H9 (cell line): ENCODE data around the gene EGLN3. TPM values are rescaled to one million over a fixed set of nuclear protein-coding genes. Genes with fewer than 3 reads are reported as not detected.

Experiments used
- DNase-seq: peaks from one replicate; pipeline ENCODE4 v3.0.0-alpha.2; 2017
- H2AFZ ChIP-seq: one replicate; pipeline ENCODE4 v1.6.1; 2013; ENCODE audit warnings: mild to moderate bottlenecking, low read length, control low read depth, moderate library complexity
- H2AK5ac ChIP-seq: 2 replicates; pipeline ENCODE4 v1.6.1; 2013; ENCODE audit warnings: low read length, control low read depth, mixed read lengths; ENCODE audit not compliant: insufficient read length
- H2BK120ac ChIP-seq: one replicate; pipeline ENCODE4 v1.6.1; 2013; ENCODE audit warnings: low read depth, mild to moderate bottlenecking, low read length, control low read depth, inconsistent platforms; ENCODE audit not compliant: poor library complexity, severe bottlenecking
- H2BK12ac ChIP-seq: 2 replicates; pipeline ENCODE4 v1.6.1; 2013; ENCODE audit warnings: low read length, control low read depth, mixed read lengths, low read depth; ENCODE audit not compliant: insufficient read length
- H2BK15ac ChIP-seq: 2 replicates; pipeline ENCODE4 v1.6.1; 2013; ENCODE audit warnings: low read depth, low read length, control low read depth
- H2BK20ac ChIP-seq: one replicate; pipeline ENCODE4 v1.6.1; 2013; ENCODE audit warnings: low read depth, mild to moderate bottlenecking, low read length, control low read depth, inconsistent platforms; ENCODE audit not compliant: poor library complexity, severe bottlenecking
- H2BK5ac ChIP-seq: 2 replicates; pipeline ENCODE4 v1.6.1; 2013; ENCODE audit warnings: low read length, control low read depth, mixed read lengths; ENCODE audit not compliant: insufficient read length
- H3K14ac ChIP-seq: 2 replicates; pipeline ENCODE4 v1.6.1; 2013; ENCODE audit warnings: low read length, control low read depth; ENCODE audit not compliant: insufficient read depth
- H3K18ac ChIP-seq: 2 replicates; pipeline ENCODE4 v1.6.1; 2013; ENCODE audit warnings: low read depth, mild to moderate bottlenecking, mixed read lengths, low read length, control low read depth; ENCODE audit not compliant: insufficient read length
- H3K23ac ChIP-seq: 2 replicates; pipeline ENCODE4 v1.6.1; 2013; ENCODE audit warnings: low read length, control low read depth, mixed read lengths, low read depth; ENCODE audit not compliant: insufficient read length
- H3K23me2 ChIP-seq: 2 replicates; pipeline ENCODE4 v1.6.1; 2013; ENCODE audit warnings: low read depth, mild to moderate bottlenecking, mixed read lengths, low read length, control low read depth; ENCODE audit not compliant: insufficient read length, poor library complexity, severe bottlenecking
- H3K27ac ChIP-seq: 2 replicates; pipeline ENCODE4 v1.5.1; 2013; ENCODE audit warnings: low read length, control low read depth, mixed read lengths, low read depth; ENCODE audit not compliant: insufficient read length
- H3K27me3 ChIP-seq: 2 replicates; pipeline ENCODE4 v1.6.1; 2013; ENCODE audit warnings: low read length, control low read depth, inconsistent platforms; ENCODE audit not compliant: insufficient read depth
- H3K4ac ChIP-seq: 2 replicates; pipeline ENCODE4 v1.6.1; 2013; ENCODE audit warnings: low read depth, mild to moderate bottlenecking, control low read depth, inconsistent platforms, low read length, moderate library complexity
- H3K4me1 ChIP-seq: 2 replicates; pipeline ENCODE4 v1.6.1; 2013; ENCODE audit warnings: low read length, control low read depth, inconsistent platforms; ENCODE audit not compliant: insufficient read depth
- H3K4me2 ChIP-seq: 2 replicates; pipeline ENCODE4 v1.6.1; 2013; ENCODE audit warnings: low read length, control low read depth, mixed read lengths; ENCODE audit not compliant: insufficient read length, insufficient read depth
- H3K56ac ChIP-seq: 2 replicates; pipeline ENCODE4 v1.6.1; 2013; ENCODE audit warnings: low read depth, mild to moderate bottlenecking, mixed read lengths, low read length, control low read depth; ENCODE audit not compliant: insufficient read length
- H3K79me1 ChIP-seq: 2 replicates; pipeline ENCODE4 v1.6.1; 2013; ENCODE audit warnings: low read depth, mild to moderate bottlenecking, moderate library complexity, low read length, control low read depth, inconsistent platforms; ENCODE audit not compliant: insufficient read depth, poor library complexity, severe bottlenecking
- H3K79me2 ChIP-seq: 2 replicates; pipeline ENCODE4 v1.6.1; 2013; ENCODE audit warnings: low read length, control low read depth, inconsistent platforms; ENCODE audit not compliant: insufficient read depth
- H3K9ac ChIP-seq: 2 replicates; pipeline ENCODE4 v1.6.1; 2013; ENCODE audit warnings: low read length, control low read depth, mixed read lengths; ENCODE audit not compliant: insufficient read length; ENCODE audit errors: extremely low read depth
- H3K9me3 ChIP-seq: one replicate; pipeline ENCODE4 v1.6.1; 2013; ENCODE audit warnings: low read depth, low read length, inconsistent platforms; ENCODE audit not compliant: control insufficient read depth
- H3T11ph ChIP-seq: one replicate; pipeline ENCODE4 v1.6.1; 2013; ENCODE audit warnings: mild to moderate bottlenecking, low read length, control low read depth, inconsistent platforms
- H4K20me1 ChIP-seq: one replicate; pipeline ENCODE4 v1.6.1; 2013; ENCODE audit not compliant: control insufficient read depth, insufficient read length, insufficient read depth
- H4K5ac ChIP-seq: 2 replicates; pipeline ENCODE4 v1.6.1; 2013; ENCODE audit warnings: low read depth, mild to moderate bottlenecking, mixed read lengths, low read length, control low read depth; ENCODE audit not compliant: insufficient read length
- H4K8ac ChIP-seq: replicated peaks from 2 replicates; pipeline ENCODE4 v1.6.1; 2013; ENCODE audit warnings: low read length, control low read depth, mixed read lengths, low read depth; ENCODE audit not compliant: insufficient read length
- H4K91ac ChIP-seq: 2 replicates; pipeline ENCODE4 v1.6.1; 2013; ENCODE audit warnings: low read depth, mild to moderate bottlenecking, moderate library complexity, mixed read lengths, low read length, control low read depth; ENCODE audit not compliant: insufficient read length
- H3K27ac Mint-ChIP-seq, 3 experiments: 2 replicates in 2 of 3; 3 replicates in 1 of 3; pipeline ENCODE4 v1.8.0; 2020 to 2021; ENCODE audit warnings: mixed read lengths in 3 of 3, mild to moderate bottlenecking in 1 of 3, moderate library complexity in 1 of 3
- H3K27me3 Mint-ChIP-seq: 2 replicates; pipeline ENCODE4 v1.8.0; 2021; ENCODE audit warnings: low read depth, mild to moderate bottlenecking, moderate library complexity, mixed read lengths
- H3K36me3 Mint-ChIP-seq, 3 experiments: 2 replicates in 2 of 3; 3 replicates in 1 of 3; pipeline ENCODE4 v1.8.0; 2020 to 2021; ENCODE audit warnings: low read depth in 3 of 3, mixed read lengths in 3 of 3; ENCODE audit not compliant: insufficient read depth in 1 of 3
- H3K4me1 Mint-ChIP-seq, 2 experiments: 2 replicates each; pipeline ENCODE4 v1.8.0; 2020; ENCODE audit warnings: mixed read lengths in 2 of 2
- H3K4me3 Mint-ChIP-seq, 2 experiments: 2 replicates in 1 of 2; 3 replicates in 1 of 2; pipeline ENCODE4 v1.8.0; 2020 to 2021; ENCODE audit warnings: mild to moderate bottlenecking in 2 of 2, mixed read lengths in 2 of 2, moderate library complexity in 1 of 2
- H3K9me3 Mint-ChIP-seq, 2 experiments: 2 replicates in 1 of 2; 3 replicates in 1 of 2; pipeline ENCODE4 v1.8.0; 2020; ENCODE audit warnings: mild to moderate bottlenecking in 2 of 2, mixed read lengths in 2 of 2, moderate library complexity in 1 of 2
- whole genome bisulfite sequencing: extraction: QIAGEN DNeasy Blood & Tissue Kit; methylation state at CpG from one replicate; pipeline ENCODE4 v1.1.7; 2013; ENCODE audit warnings: missing lambda C conversion rate, low lambda C conversion rate, mixed read lengths; ENCODE audit not compliant: insufficient read length; ENCODE audit errors: extremely low coverage; 5-methylcytosine and 5-hydroxymethylcytosine counted together
- total RNA-seq: library from RNA; stranded (reverse); gene quantifications from 2 replicates; pipeline ENCODE4 v1.2.1, GENCODE V29; 2021
- TF ChIP-seq, protein P1 (sequence below): fragments of 200-600 bp; sonication (generic); conservative IDR thresholded peaks from 3 replicates; pipeline ENCODE4 v1.8.0; 2021; ENCODE audit warnings: antibody characterized with exemption, mild to moderate bottlenecking

EGLN3 gene
- total RNA-seq, 1 experiment from 2014 or later = 19.8 TPM

DNA sequence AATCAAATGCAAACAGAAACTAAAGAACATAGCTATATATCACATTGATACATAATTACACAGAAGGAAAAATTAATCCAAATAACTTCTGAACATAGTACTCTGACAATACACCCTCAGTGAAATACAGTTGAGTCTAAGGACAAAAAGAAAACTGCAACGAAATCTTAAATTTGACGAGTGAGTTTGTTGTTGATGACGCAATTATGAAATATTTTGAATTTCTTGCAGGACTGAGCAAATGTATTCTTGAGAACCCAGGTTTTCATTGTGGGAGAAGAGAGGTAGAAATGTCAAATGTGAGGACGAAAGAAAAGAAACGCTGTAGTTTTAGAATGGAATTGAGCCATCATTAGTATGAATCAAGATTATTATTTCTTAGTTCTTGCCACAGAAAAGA lies 46.3 kb downstream of the EGLN3 start:
- Mint-ChIP-seq H3K27me3 (no peaks in the 10 kb centered on the region), H3K4me3 (no peak overlapping the region), H3K36me3 (peaks cover 0 to 7% (median 4%) of the 10 kb centered on the region in 3 experiments; a peak in 3 of 7 replicates), H3K27ac (no peak overlapping the region), H3K9me3 (peaks cover 0 to 4% of the 10 kb centered on the region in 2 experiments; a peak in 2 of 5 replicates), H3K4me1 (no peaks in the 10 kb centered on the region)
- Histone ChIP-seq H3K23ac (no peak overlapping the region), H2AFZ (no peak overlapping the region), H2BK5ac (no peak overlapping the region), H3K23me2 (no peaks in the 10 kb centered on the region), H3T11ph (no peak overlapping the region), H2AK5ac (no peak overlapping the region), H3K27ac (no peak overlapping the region), H3K4me1 (no peaks in the 10 kb centered on the region), H4K8ac (no peak overlapping the region), H3K79me1 (no peaks in the 10 kb centered on the region), H2BK15ac (no peak overlapping the region), H3K4ac (no peak overlapping the region), H3K4me2 (no peak overlapping the region), H3K79me2 (no peaks in the 10 kb centered on the region), H2BK20ac (no peak overlapping the region), H2BK120ac (no peak overlapping the region), H3K18ac (no peak overlapping the region), H4K20me1 (no peaks in the 10 kb centered on the region), H3K9ac (no peak overlapping the region), H3K27me3 (no peaks in the 10 kb centered on the region), H2BK12ac (no peak overlapping the region), H3K56ac (no peak overlapping the region), H3K9me3 (no peaks in the 10 kb centered on the region), H4K5ac (no peak overlapping the region), H3K14ac (no peak overlapping the region), H4K91ac (no peak overlapping the region)
- no CpG with 5 or more reads among the region's 5 CpGs for WGBS
- TF ChIP-seq, protein P1, sequence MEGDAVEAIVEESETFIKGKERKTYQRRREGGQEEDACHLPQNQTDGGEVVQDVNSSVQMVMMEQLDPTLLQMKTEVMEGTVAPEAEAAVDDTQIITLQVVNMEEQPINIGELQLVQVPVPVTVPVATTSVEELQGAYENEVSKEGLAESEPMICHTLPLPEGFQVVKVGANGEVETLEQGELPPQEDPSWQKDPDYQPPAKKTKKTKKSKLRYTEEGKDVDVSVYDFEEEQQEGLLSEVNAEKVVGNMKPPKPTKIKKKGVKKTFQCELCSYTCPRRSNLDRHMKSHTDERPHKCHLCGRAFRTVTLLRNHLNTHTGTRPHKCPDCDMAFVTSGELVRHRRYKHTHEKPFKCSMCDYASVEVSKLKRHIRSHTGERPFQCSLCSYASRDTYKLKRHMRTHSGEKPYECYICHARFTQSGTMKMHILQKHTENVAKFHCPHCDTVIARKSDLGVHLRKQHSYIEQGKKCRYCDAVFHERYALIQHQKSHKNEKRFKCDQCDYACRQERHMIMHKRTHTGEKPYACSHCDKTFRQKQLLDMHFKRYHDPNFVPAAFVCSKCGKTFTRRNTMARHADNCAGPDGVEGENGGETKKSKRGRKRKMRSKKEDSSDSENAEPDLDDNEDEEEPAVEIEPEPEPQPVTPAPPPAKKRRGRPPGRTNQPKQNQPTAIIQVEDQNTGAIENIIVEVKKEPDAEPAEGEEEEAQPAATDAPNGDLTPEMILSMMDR = no peak
- DNase-seq = no peak
